Karpas-422 (cell line): Measurements from ENCODE around the gene MAD1L1. TPM values are rescaled to one million over a fixed set of nuclear protein-coding genes. Genes with fewer than 3 reads are reported as not detected.

Source experiments
- DNase-seq: peaks from one replicate; pipeline ENCODE4 v3.0.0-alpha.2; 2015
- H2AFZ ChIP-seq: fragments of 200-600 bp; sonication (generic); 2 replicates; pipeline ENCODE4 v1.6.1; 2014; ENCODE audit warnings: antibody characterized with exemption, low read length, mixed read lengths
- H3K27ac ChIP-seq: fragments of 200-600 bp; sonication (generic); 2 replicates; pipeline ENCODE4 v1.5.1; 2014; ENCODE audit warnings: mild to moderate bottlenecking, low read length, moderate library complexity
- H3K27me3 ChIP-seq: fragments of 200-600 bp; sonication (generic); 2 replicates; pipeline ENCODE4 v1.6.1; 2014; ENCODE audit warnings: low read length, mixed read lengths
- H3K36me3 ChIP-seq: fragments of 200-600 bp; sonication (generic); 2 replicates; pipeline ENCODE4 v1.6.1; 2014; ENCODE audit warnings: low read length, mixed read lengths; ENCODE audit not compliant: insufficient read depth
- H3K4me1 ChIP-seq: fragments of 200-600 bp; sonication (generic); 2 replicates; pipeline ENCODE4 v1.6.1; 2014; ENCODE audit warnings: mild to moderate bottlenecking, low read length, mixed read lengths
- H3K4me2 ChIP-seq: fragments of 200-600 bp; sonication (generic); 2 replicates; pipeline ENCODE4 v1.6.1; 2014; ENCODE audit warnings: low read length, low read depth, mild to moderate bottlenecking; ENCODE audit not compliant: poor library complexity, severe bottlenecking
- H3K4me3 ChIP-seq: fragments of 200-600 bp; sonication (generic); 2 replicates; pipeline ENCODE4 v1.5.1; 2014; ENCODE audit warnings: mild to moderate bottlenecking, antibody characterized with exemption, low read length, mixed read lengths
- H3K79me2 ChIP-seq: fragments of 200-600 bp; sonication (generic); 2 replicates; pipeline ENCODE4 v1.6.1; 2014; ENCODE audit warnings: mild to moderate bottlenecking, low read length, mixed read lengths
- H3K9ac ChIP-seq: fragments of 200-600 bp; sonication (generic); 2 replicates; pipeline ENCODE4 v1.6.0; 2014; ENCODE audit warnings: low read length
- H3K9me2 ChIP-seq: fragments of 200-600 bp; sonication (generic), shearing (Covaris generic); replicated peaks from 2 replicates; pipeline ENCODE4 v1.6.0; 2014; ENCODE audit warnings: mild to moderate bottlenecking, low read length, moderate library complexity; ENCODE audit not compliant: insufficient read depth
- H3K9me3 ChIP-seq: fragments of 300-700, 200-600 bp; sonication (generic); 2 replicates; pipeline ENCODE4 v1.6.1; 2014; ENCODE audit warnings: low read length, mixed read lengths
- H4K20me1 ChIP-seq: fragments of 200-600 bp; sonication (generic); 2 replicates; pipeline ENCODE4 v1.6.1; 2014; ENCODE audit warnings: mild to moderate bottlenecking, antibody characterized with exemption, low read length, low read depth; ENCODE audit not compliant: insufficient read depth
- total RNA-seq: library from RNA; depleted of rRNA; stranded (reverse); fragments of >200 nt; shearing (Covaris generic); gene quantifications from 2 replicates; pipeline ENCODE4 v1.2.3, GENCODE V29; 2014; ENCODE audit warnings: low replicate concordance

MAD1L1 gene
- total RNA-seq, 1 experiment from 2014 or later: 38.6 TPM

DNA sequence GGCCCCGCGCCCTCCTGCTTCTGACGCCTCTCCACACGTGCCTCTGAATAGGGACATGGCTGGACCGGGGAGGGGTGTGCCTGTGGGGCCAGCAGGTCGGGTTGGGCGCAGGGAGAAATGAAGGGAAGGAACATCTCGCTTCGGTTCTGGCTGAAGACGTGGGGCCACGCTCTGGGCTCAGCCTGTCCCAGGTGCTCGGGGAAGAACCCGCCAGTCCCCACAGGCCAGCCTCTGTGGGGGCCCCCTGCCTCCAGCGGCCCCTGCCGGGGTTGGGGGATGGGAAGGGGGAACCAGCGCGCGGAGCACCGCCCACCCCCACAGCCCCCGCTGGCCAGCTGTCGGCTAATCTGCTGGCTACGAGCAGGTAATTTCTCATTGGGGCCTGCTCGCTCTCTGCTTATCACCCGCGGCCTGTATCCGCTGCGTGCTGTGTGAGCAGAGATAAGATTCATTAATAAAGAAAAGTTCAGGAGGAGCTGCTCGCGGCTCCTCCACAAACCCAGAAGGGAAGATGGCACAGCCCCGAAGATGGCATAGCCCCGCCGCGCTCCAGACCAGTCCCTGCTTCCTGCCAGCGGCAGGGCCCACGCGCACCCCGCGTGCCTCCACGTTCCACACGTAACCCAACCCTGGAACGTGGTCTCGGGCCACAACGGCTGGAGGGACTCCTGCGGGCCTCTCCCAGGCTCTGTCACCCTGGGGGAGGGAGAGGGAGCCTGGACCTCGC lies 376.4 kb downstream of the MAD1L1 start:
- Histone ChIP-seq H3K9me2 (no peaks in the 10 kb centered on the region), H3K9ac (no peak overlapping the region), H3K4me3 (no peak overlapping the region), H3K36me3 (no peaks in the 10 kb centered on the region), H3K4me1 (no peaks in the 10 kb centered on the region), H3K9me3 (no peaks in the 10 kb centered on the region), H4K20me1 (no peaks in the 10 kb centered on the region), H3K4me2 (no peak overlapping the region), H3K27ac (no peak overlapping the region), H2AFZ (no peak overlapping the region), H3K79me2 (no peaks in the 10 kb centered on the region), H3K27me3 (no peaks in the 10 kb centered on the region)
- DNase-seq: no peak

DNA sequence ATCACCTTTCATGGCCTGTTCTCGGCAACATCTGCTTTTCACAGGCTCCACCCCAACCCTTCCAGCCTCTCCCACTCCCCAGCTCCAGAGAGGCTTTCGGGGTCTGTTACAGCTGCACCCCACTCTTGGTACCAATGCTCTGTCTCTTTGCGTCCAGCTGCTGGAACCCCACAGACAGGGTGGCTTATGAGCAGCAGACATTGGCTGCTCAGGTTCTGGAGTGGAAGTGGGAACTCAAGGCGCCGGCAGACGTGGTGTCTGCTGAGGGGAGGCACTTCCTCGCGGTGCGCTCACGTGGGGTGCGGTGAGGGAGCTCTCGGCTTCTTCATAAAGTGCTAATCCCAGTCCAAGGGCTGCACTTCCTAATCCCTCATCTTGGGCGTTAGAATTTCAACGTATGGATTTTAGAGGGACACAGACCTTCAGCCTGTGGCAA lies 377.0 kb downstream of the MAD1L1 start:
- H3K4me2 ChIP-seq: no peak overlapping the region
- no peaks in the 10 kb centered on the region for H4K20me1 ChIP-seq
- H3K79me2 ChIP-seq: no peaks in the 10 kb centered on the region
- no peak overlapping the region for H3K27ac ChIP-seq
- H3K4me1 ChIP-seq: no peaks in the 10 kb centered on the region
- H2AFZ ChIP-seq: no peak overlapping the region
- H3K9me2 ChIP-seq: no peaks in the 10 kb centered on the region
- DNase-seq: no peak
- H3K9me3 ChIP-seq: no peaks in the 10 kb centered on the region
- H3K9ac ChIP-seq: no peak overlapping the region
- H3K36me3 ChIP-seq: no peaks in the 10 kb centered on the region
- H3K27me3 ChIP-seq: no peaks in the 10 kb centered on the region
- H3K4me3 ChIP-seq: no peak overlapping the region

DNA sequence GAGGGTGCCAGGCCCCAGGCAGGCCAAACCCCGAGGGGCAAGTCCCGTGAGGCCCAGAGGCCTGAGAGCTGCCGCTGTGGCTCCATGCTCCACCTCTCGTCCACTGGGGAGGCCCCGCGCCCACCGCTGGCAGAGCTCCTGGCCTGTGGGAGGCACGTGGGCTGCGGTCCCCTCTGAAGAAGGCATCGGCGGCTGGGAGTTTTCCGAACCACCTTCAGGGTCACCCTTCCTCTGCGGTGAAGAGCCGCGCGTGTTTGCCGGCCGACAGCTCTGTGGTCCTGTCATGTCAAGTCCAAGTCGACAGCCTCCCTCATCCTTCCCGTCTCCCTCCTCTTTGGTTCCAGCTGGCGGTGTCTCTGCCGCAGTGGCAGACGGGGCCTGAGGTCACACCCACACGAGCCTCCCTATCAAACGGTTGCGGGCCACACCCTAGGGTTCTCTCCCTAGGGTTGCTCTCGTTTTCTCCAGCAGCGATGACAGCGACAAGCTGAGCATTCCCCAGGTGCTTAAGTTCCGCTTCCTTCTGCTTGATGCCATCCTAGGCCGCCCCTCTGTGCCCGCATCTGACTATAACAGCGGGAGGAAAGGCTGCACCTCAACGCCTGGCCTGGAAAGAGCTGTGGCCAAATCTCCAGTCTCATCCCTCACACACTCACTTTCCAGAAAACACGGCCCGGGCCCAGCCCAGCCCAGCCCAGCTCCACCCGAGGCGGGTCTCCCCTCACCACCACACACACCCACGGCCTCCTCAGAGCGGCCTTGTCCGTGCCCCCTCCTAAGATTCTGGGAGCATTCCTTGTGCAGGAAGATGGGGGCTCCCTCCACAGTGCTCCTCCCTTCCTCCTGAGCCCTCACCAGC lies 377.6 kb downstream of the MAD1L1 start:
- Histone ChIP-seq H3K4me2 (no peak overlapping the region), H3K79me2 (no peaks in the 10 kb centered on the region), H3K4me3 (no peak overlapping the region), H3K36me3 (no peaks in the 10 kb centered on the region), H2AFZ (no peak overlapping the region), H3K27ac (no peak overlapping the region), H3K9ac (no peak overlapping the region), H3K9me2 (no peaks in the 10 kb centered on the region), H3K27me3 (no peaks in the 10 kb centered on the region), H4K20me1 (no peaks in the 10 kb centered on the region), H3K4me1 (no peaks in the 10 kb centered on the region), H3K9me3 (no peaks in the 10 kb centered on the region)
- no peak for DNase-seq

DNA sequence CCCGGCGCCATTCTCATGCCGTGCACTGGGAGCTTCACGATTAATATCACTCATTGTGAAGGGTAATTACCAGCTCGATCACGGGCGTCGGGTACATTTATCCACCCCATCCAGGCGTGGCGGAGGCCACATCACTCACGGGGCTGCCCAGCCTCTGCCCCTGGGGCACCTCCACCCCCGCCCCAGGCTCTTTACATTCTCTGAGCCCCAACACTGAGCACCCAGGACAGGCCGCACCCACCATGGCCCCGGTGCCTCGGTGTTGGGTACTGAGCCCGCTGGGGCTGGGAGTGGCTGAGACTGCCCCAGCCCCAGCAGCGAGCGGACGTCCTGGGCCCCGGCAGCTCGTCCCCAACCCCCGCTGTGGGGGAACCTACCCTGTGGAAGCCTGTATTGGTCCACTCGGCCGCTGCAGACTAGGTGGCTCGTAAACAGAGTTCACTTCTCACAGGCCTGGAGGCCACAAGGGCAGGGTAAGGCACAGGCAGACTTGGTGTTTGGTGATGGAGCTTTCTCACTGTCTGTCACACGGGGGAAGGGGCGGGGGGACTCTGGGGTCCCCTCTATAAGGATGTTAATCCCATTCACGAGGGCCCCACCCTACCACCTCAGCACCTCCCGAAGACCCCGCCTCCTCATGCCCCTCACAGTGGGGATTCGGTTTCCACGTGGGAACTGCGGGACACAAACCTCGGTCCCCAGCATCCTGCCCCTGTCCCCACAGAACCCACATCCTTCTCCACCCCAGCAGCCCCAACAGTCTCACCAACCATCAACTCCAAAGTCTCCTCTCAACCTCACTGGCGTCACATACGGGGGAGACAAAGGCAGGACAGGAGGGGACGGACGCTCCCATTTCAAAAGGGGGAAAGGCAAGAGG lies 378.5 kb downstream of the MAD1L1 start:
- H3K9me2 ChIP-seq: no peaks in the 10 kb centered on the region
- H3K9ac ChIP-seq: no peak overlapping the region
- no peaks in the 10 kb centered on the region for H3K9me3 ChIP-seq
- no peaks in the 10 kb centered on the region for H4K20me1 ChIP-seq
- no peaks in the 10 kb centered on the region for H3K79me2 ChIP-seq
- DNase-seq: no peak
- no peaks in the 10 kb centered on the region for H3K27me3 ChIP-seq
- H3K27ac ChIP-seq: no peak overlapping the region
- no peak overlapping the region for H2AFZ ChIP-seq
- no peak overlapping the region for H3K4me2 ChIP-seq
- H3K36me3 ChIP-seq: no peaks in the 10 kb centered on the region
- no peaks in the 10 kb centered on the region for H3K4me1 ChIP-seq
- no peak overlapping the region for H3K4me3 ChIP-seq

DNA sequence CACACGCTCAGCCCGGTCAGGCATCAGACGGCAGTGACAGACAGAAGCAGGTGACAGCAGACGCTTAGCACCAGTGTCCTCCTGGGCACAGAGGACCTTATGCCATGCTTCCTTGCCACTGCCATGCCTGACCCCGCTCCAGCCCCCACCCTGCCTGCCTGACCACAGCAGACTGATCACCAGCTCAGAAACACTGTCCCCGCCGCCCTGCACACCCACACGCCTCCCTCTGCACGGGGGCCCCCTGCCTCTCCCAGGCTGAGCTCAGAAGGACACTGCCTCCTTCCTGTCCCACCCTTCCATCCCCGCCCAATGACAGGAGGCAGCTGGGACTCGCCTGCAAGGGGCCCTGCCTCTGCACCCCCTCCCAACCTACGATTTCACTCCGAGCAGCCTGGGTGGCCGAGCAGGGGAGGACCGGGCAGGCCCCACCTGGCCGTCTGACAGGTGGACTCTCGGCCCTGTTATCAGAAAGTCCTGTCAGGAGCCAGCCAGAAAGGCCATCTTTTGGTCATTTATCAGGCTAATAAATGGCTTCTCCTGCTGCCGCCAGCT lies 379.2 kb downstream of the MAD1L1 start:
- H3K27me3 ChIP-seq: no peaks in the 10 kb centered on the region
- no peak overlapping the region for H3K27ac ChIP-seq
- no peak overlapping the region for H3K4me2 ChIP-seq
- no peaks in the 10 kb centered on the region for H3K79me2 ChIP-seq
- H3K36me3 ChIP-seq: no peaks in the 10 kb centered on the region
- H3K4me3 ChIP-seq: no peak overlapping the region
- H3K9me2 ChIP-seq: no peaks in the 10 kb centered on the region
- no peak for DNase-seq
- H4K20me1 ChIP-seq: no peaks in the 10 kb centered on the region
- no peaks in the 10 kb centered on the region for H3K9me3 ChIP-seq
- H3K9ac ChIP-seq: no peak overlapping the region
- no peak overlapping the region for H2AFZ ChIP-seq
- H3K4me1 ChIP-seq: no peaks in the 10 kb centered on the region

DNA sequence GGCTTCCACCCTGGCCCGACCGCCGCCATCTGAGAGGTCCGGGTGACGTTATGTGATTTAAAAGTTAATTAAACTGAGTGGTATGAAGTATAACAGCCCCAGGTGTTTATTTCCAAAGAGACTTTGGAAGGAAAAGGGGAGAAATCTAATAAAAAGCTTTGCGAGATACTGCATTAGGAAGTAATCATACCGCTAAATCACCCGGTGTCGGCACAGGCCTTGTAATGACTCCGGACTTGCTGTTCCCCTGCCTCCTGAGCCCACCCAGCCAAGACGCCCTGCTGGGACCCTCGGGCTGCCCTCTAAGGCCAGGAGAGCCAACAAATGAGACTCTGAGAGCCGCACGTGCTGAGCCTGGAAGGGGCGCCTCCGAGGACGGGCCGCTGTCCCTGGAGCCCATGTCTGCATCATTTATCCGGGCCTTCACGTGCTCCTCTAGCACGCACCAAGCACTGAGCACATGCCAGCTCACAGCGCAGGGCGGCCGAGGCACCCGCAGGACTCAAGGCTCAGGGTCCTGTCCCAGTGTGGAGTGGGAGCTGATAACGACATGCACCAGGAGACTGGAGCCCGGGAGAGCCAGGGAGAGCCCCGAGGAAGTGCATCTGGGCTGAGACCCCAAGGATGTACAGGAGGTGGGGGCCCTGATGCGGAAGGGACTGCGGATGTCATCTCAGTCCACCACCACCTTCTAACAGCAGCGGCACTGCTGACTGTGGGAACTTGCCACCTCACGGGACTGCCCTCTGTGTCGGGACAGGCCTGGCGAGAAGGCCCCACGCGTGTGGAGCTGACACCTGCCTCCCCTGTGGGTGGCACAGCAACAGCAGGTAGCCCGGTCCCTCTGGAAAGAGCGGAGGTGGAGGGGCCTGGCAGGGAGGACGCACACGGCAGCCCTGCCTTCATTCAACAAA lies 380.0 kb downstream of the MAD1L1 start:
- Histone ChIP-seq H3K27me3 (no peaks in the 10 kb centered on the region), H3K4me1 (no peaks in the 10 kb centered on the region), H4K20me1 (no peaks in the 10 kb centered on the region), H3K9me3 (no peaks in the 10 kb centered on the region), H3K27ac (no peak overlapping the region), H3K36me3 (no peaks in the 10 kb centered on the region), H3K9ac (no peak overlapping the region), H2AFZ (no peak overlapping the region), H3K79me2 (no peaks in the 10 kb centered on the region), H3K4me2 (no peak overlapping the region), H3K9me2 (no peaks in the 10 kb centered on the region), H3K4me3 (no peak overlapping the region)
- no peak for DNase-seq

DNA sequence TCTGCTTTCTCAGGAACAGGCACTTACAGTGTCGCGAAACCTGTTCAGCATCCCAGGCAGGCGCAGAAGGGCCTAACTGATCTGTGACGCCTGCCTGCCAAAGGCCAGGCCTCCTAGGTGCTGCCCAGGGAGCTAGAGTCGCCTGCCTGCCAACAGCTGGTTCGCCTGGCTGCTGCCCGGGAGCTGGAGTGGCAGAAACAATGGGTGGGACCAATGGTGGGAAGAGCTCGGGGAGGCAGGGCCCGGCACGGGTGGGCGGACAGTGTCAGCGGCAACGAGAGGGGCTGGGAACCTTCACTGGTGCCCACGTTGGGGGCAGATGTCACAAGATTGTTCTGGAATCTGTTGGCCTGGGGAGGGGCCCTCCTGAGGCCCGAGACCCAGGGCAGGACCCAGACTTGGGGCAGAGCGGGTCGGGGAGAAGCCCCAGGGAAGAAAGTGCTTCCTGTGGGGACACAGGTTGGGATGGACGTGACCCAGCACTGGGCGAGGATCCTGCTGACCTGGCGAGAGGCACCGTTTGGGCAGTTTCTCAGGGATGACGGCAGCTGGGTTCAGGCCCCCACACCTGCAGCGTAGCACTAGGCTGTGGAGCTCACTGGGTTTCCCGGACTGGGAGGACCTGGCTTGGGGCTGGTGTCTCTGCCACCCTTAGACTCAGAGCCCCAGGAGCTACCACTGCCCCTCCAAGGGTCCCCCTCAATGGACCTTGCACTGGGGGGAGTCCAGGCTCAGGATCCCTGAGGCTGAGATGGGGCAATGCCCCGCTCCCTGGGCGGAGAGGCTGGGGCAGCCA lies 380.8 kb downstream of the MAD1L1 start:
- Histone ChIP-seq H2AFZ (no peak overlapping the region), H3K36me3 (no peaks in the 10 kb centered on the region), H3K27me3 (no peaks in the 10 kb centered on the region), H3K4me2 (no peak overlapping the region), H3K4me3 (no peak overlapping the region), H3K4me1 (no peaks in the 10 kb centered on the region), H3K79me2 (no peaks in the 10 kb centered on the region), H3K27ac (no peak overlapping the region), H4K20me1 (no peaks in the 10 kb centered on the region), H3K9me2 (no peaks in the 10 kb centered on the region), H3K9me3 (no peaks in the 10 kb centered on the region), H3K9ac (no peak overlapping the region)
- DNase-seq: no peak
